ENCODE results near the gene IKZF1.

DNA sequence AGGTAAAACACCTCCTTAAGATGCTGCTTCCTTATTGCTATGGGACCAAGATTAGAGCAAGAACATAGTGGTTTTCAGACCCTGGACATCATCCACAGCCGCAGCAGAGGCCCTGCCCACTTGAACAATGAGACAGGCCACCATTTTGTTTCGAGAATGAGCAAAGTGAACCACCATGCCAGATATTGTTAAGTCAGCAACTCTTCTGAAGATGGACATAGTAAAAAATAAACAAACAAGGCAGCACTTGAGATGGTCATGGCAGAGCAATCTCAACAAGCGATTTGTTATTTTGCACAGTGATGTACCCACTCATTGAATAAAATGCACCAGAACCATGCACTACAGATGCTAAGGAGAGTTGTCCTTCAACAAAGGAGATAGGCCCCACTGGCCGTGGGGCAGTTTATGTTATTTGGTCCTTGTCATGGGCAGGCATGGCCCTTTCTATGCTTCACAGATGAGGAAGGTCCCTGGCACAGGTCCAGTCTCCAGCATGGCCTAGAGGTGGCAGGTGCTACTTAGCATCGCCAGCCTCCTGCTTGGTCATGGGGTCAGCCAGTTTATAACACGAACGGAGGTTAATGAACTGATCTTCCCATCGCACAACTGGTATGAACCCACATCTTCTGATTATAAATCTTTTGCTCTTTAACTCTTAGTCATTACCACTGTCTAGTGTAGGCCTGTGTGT, 44.1 kb downstream of the IKZF1 start:
- no peak for TF ChIP-seq CTCF (IDR thresholded peaks at IDR 0.05)
- TF ChIP-seq POLR2A (IDR thresholded peaks at IDR 0.05) = no peak

All from adrenal gland (tissue), 5 donors.